ENCODE measurements around the gene NR4A3. TPM values are rescaled to one million over a fixed set of nuclear protein-coding genes. Genes with fewer than 3 reads are reported as not detected.
"Not testable (repeated sequence)": the region's sequence is repeated elsewhere in the genome, so short reads cannot be mapped to it uniquely, and the experiment has no call there.

Gene NR4A3
- total RNA-seq, 6 experiments from 2014 or later, result 0.13 to 1.2 (median 0.30) TPM

GRCh38 chr9:99855467-99856176, 33.9 kb downstream of the NR4A3 start:
- WGBS (ENCODE audit: insufficient coverage, low coverage, low lambda C conversion rate, missing lambda C conversion rate), result 78% methylated on average over 6 of the region's 8 CpGs
- Histone ChIP-seq H3K9me3 (no peaks in the 10 kb centered on the region), H3K27me3 (no peaks in the 10 kb centered on the region), H3K36me3 (no peaks in the 10 kb centered on the region), H3K4me1 (no peaks in the 10 kb centered on the region), H3K27ac (no peak overlapping the region), H3K4me3 (no peak overlapping the region)
- intact Hi-C loops (cut with DNase I), result no loop called here
- TF ChIP-seq CTCF (IDR thresholded peaks at IDR 0.05) (no peak), POLR2A (IDR thresholded peaks at IDR 0.05) (no peak)
- DNase-seq (no peak), ATAC-seq (no peak)

- H3K27ac ChIP-seq; H3K9me3 ChIP-seq; DNase-seq; H3K4me3 ChIP-seq; H3K36me3 ChIP-seq; H3K27me3 ChIP-seq; ATAC-seq; H3K4me1 ChIP-seq; intact Hi-C loops (cut with DNase I): not testable (repeated sequence)
- 88% methylated on average over 3 of the region's 3 CpGs for WGBS (ENCODE audit: insufficient coverage, low coverage, low lambda C conversion rate, missing lambda C conversion rate)
These were observed 35.9 kb downstream of the NR4A3 start for GRCh38 chr9:99857576-99857975.

- 92% methylated on average over 3 of the region's 3 CpGs for WGBS (ENCODE audit: insufficient coverage, low coverage, low lambda C conversion rate, missing lambda C conversion rate)
- Histone ChIP-seq H3K4me3 (no peak overlapping the region), H3K27ac (no peak overlapping the region), H3K4me1 (no peaks in the 10 kb centered on the region), H3K9me3 (no peaks in the 10 kb centered on the region), H3K27me3 (no peaks in the 10 kb centered on the region), H3K36me3 (no peaks in the 10 kb centered on the region)
- intact Hi-C loops (cut with DNase I), result no loop called here
- DNase-seq (no peak), ATAC-seq (no peak)
- TF ChIP-seq CTCF (IDR thresholded peaks at IDR 0.05), result no peak
- no peak for TF ChIP-seq POLR2A (IDR thresholded peaks at IDR 0.05)
These were observed 36.4 kb downstream of the NR4A3 start for GRCh38 chr9:99858087-99858486.

GRCh38 chr9:99859243-99859980, 37.7 kb downstream of the NR4A3 start:
- Histone ChIP-seq H3K27me3 (no peaks in the 10 kb centered on the region), H3K4me1 (no peaks in the 10 kb centered on the region), H3K27ac (no peak overlapping the region), H3K4me3 (no peak overlapping the region), H3K9me3 (no peaks in the 10 kb centered on the region), H3K36me3 (no peaks in the 10 kb centered on the region)
- no peak for TF ChIP-seq POLR2A (IDR thresholded peaks at IDR 0.05)
- no peak for TF ChIP-seq CTCF (IDR thresholded peaks at IDR 0.05)
- 74% methylated on average over 5 of the region's 5 CpGs for WGBS (ENCODE audit: insufficient coverage, low coverage, low lambda C conversion rate, missing lambda C conversion rate)
- DNase-seq (no peak), ATAC-seq (no peak)
- intact Hi-C loops (cut with DNase I), result no loop called here

- TF ChIP-seq CTCF (IDR thresholded peaks at IDR 0.05), result no peak
- TF ChIP-seq POLR2A (IDR thresholded peaks at IDR 0.05), result no peak
- Histone ChIP-seq H3K4me1 (no peaks in the 10 kb centered on the region), H3K4me3 (no peak overlapping the region), H3K27ac (no peak overlapping the region), H3K36me3 (no peaks in the 10 kb centered on the region), H3K9me3 (no peaks in the 10 kb centered on the region), H3K27me3 (no peaks in the 10 kb centered on the region)
- WGBS (ENCODE audit: insufficient coverage, low coverage, low lambda C conversion rate, missing lambda C conversion rate), result 78% methylated on average over 1 of the region's 1 CpG
- intact Hi-C loops (cut with DNase I), result no loop called here
- DNase-seq (no peak), ATAC-seq (no peak)
These were observed 38.6 kb downstream of the NR4A3 start for GRCh38 chr9:99860266-99860665.

All from right lobe of liver (tissue), 6 donors.